Neural progenitor cell (in vitro differentiated cells): ENCODE measurements around the gene DDX20. TPM values are rescaled to one million over a fixed set of nuclear protein-coding genes. Genes with fewer than 3 reads are reported as not detected.
"Not testable (repeated sequence)": the region's sequence is repeated elsewhere in the genome, so short reads cannot be mapped to it uniquely, and the experiment has no call there.

Experiments used
- DNase-seq: peaks from one replicate; pipeline ENCODE4 v3.0.0-alpha.2; 2016; ENCODE audit warnings: low spot score
- H2AFZ ChIP-seq: fragments of 200-600 bp; sonication (generic); replicated peaks from 2 replicates; pipeline ENCODE4 v1.6.1; 2016; ENCODE audit warnings: antibody characterized with exemption
- H3F3A ChIP-seq: fragments of 200-600 bp; sonication (generic); 2 replicates; pipeline ENCODE4 v1.6.1; 2016; ENCODE audit warnings: antibody characterized with exemption, low read depth
- H3K27ac ChIP-seq: fragments of 200-600 bp; sonication (generic); 2 replicates; pipeline ENCODE4 v1.5.1; 2016; ENCODE audit warnings: mild to moderate bottlenecking
- H3K27me3 ChIP-seq: fragments of 200-600 bp; sonication (generic); 2 replicates; pipeline ENCODE4 v1.6.1; 2016; ENCODE audit warnings: mild to moderate bottlenecking, moderate library complexity
- H3K36me3 ChIP-seq: fragments of 200-600 bp; sonication (generic); 2 replicates; pipeline ENCODE4 v1.5.1; 2016
- H3K4me1 ChIP-seq: fragments of 200-600 bp; sonication (generic); 2 replicates; pipeline ENCODE4 v1.6.1; 2016; ENCODE audit warnings: mixed run types
- H3K4me2 ChIP-seq: fragments of 200-600 bp; sonication (generic); 2 replicates; pipeline ENCODE4 v1.6.1; 2016
- H3K4me3 ChIP-seq: fragments of 200-600 bp; sonication (generic); 2 replicates; pipeline ENCODE4 v1.5.1; 2016
- H3K79me2 ChIP-seq: fragments of 200-600 bp; sonication (generic); 2 replicates; pipeline ENCODE4 v1.6.1; 2016; ENCODE audit warnings: low read depth
- H3K9ac ChIP-seq: fragments of 200-600 bp; sonication (generic); 2 replicates; pipeline ENCODE4 v1.6.1; 2016
- H3K9me3 ChIP-seq: fragments of 200-600 bp; sonication (generic); 2 replicates; pipeline ENCODE4 v1.5.1; 2016; ENCODE audit warnings: low read depth
- H4K20me1 ChIP-seq: fragments of 200-600 bp; sonication (generic); 2 replicates; pipeline ENCODE4 v1.6.1; 2016; ENCODE audit warnings: low read depth
- H3K27ac Mint-ChIP-seq: 3 replicates; pipeline ENCODE4 v1.8.0; 2021; ENCODE audit warnings: mixed read lengths
- H3K27me3 Mint-ChIP-seq: 2 replicates; pipeline ENCODE4 v1.8.0; 2022; ENCODE audit warnings: low read depth, mild to moderate bottlenecking, inconsistent platforms, moderate library complexity, mixed read lengths; ENCODE audit not compliant: insufficient read depth
- H3K36me3 Mint-ChIP-seq: 3 replicates; pipeline ENCODE4 v1.8.0; 2021; ENCODE audit warnings: mixed read lengths
- H3K4me1 Mint-ChIP-seq: 3 replicates; pipeline ENCODE4 v1.8.0; 2021; ENCODE audit warnings: mixed read lengths
- H3K4me3 Mint-ChIP-seq: 3 replicates; pipeline ENCODE4 v1.8.0; 2021; ENCODE audit warnings: mild to moderate bottlenecking, moderate library complexity, mixed read lengths
- H3K9me3 Mint-ChIP-seq: 3 replicates; pipeline ENCODE4 v1.8.0; 2020; ENCODE audit warnings: mixed read lengths
- CTCF ChIP-seq: fragments of 200-600 bp; sonication (generic); IDR thresholded peaks from 2 replicates; pipeline ENCODE4 v1.5.1; 2017; ENCODE audit warnings: antibody characterized with exemption, mild to moderate bottlenecking
- EZH2 ChIP-seq: fragments of 200-600 bp; sonication (generic); IDR thresholded peaks from 2 replicates; pipeline ENCODE4 v1.6.1; 2017; ENCODE audit warnings: antibody characterized with exemption, mild to moderate bottlenecking, moderate library complexity
- EZH2phosphoT487 ChIP-seq: fragments of 200-600 bp; sonication (generic); IDR thresholded peaks from 2 replicates; pipeline ENCODE4 v1.6.1; 2017; ENCODE audit warnings: antibody characterized with exemption
- total RNA-seq: library from RNA; depleted of rRNA; stranded (reverse); fragments of >200 nt; gene quantifications from 2 replicates; pipeline ENCODE4 v1.2.3, GENCODE V29; 2015; ENCODE audit warnings: low replicate concordance

Gene DDX20
- total RNA-seq, 1 donor from 2014 or later, result 30.4 TPM

- Mint-ChIP-seq H3K27ac (no peak overlapping the region), H3K9me3 (peaks cover 3% of the 10 kb centered on the region), H3K4me1 (peaks cover 6% of the 10 kb centered on the region), H3K27me3 (peaks cover 2% of the 10 kb centered on the region), H3K4me3 (no peak overlapping the region), H3K36me3 (no peaks in the 10 kb centered on the region)
- TF ChIP-seq EZH2phosphoT487 (no peak), CTCF (no peak), EZH2 (no peak)
- Histone ChIP-seq H3K36me3 (no peaks in the 10 kb centered on the region), H3F3A (no peaks in the 10 kb centered on the region), H3K4me3 (no peak overlapping the region), H3K9ac (no peak overlapping the region), H2AFZ (no peak overlapping the region), H3K4me1 (peaks cover 3% of the 10 kb centered on the region), H3K9me3 (no peaks in the 10 kb centered on the region), H3K4me2 (no peak overlapping the region), H3K27ac (no peak overlapping the region), H4K20me1 (no peaks in the 10 kb centered on the region), H3K79me2 (no peaks in the 10 kb centered on the region), H3K27me3 (no peaks in the 10 kb centered on the region)
- DNase-seq, result no peak
Measured at GRCh38 chr1:111798580-111798979, 42.9 kb downstream of the DDX20 start.

GRCh38 chr1:111799722-111800121 is 44.0 kb downstream of the DDX20 start:
- H3K4me1 Mint-ChIP-seq, result peaks cover 13% of the 10 kb centered on the region
- not testable (repeated sequence) for H3K4me1 ChIP-seq, H3K9ac ChIP-seq, H3K27me3 ChIP-seq, H3K36me3 ChIP-seq, H3K4me3 Mint-ChIP-seq, DNase-seq, H3K36me3 Mint-ChIP-seq, H4K20me1 ChIP-seq, H3K4me2 ChIP-seq, H3K9me3 Mint-ChIP-seq, H3K79me2 ChIP-seq, H3K27me3 Mint-ChIP-seq, H2AFZ ChIP-seq, H3F3A ChIP-seq, H3K4me3 ChIP-seq, H3K27ac ChIP-seq, H3K9me3 ChIP-seq
- peak overlapping the region; percentile 33 for H3K27ac Mint-ChIP-seq

GRCh38 chr1:111801071-111801850 is 45.6 kb downstream of the DDX20 start:
- DNase-seq, result peak; percentile 26
- peaks cover 13% of the 10 kb centered on the region for H3K4me1 Mint-ChIP-seq
- H2AFZ ChIP-seq, result no peak overlapping the region

More at GRCh38 chr1:111801071-111801850, 45.6 kb downstream of the DDX20 start:
- Histone ChIP-seq H3K9me3 (no peaks in the 10 kb centered on the region), H3K27me3 (no peaks in the 10 kb centered on the region), H3K4me3 (no peak overlapping the region), H3K79me2 (no peaks in the 10 kb centered on the region), H3F3A (no peaks in the 10 kb centered on the region), H3K9ac (no peak overlapping the region), H3K27ac (no peak overlapping the region), H3K4me2 (no peak overlapping the region), H4K20me1 (no peaks in the 10 kb centered on the region), H3K4me1 (no peaks in the 10 kb centered on the region), H3K36me3 (no peaks in the 10 kb centered on the region)
- H3K36me3 Mint-ChIP-seq, result no peaks in the 10 kb centered on the region
- H3K4me3 Mint-ChIP-seq, result no peak overlapping the region
- peak; percentile 14 for TF ChIP-seq CTCF
- TF ChIP-seq EZH2phosphoT487, result no peak
- peaks cover 4% of the 10 kb centered on the region for H3K27me3 Mint-ChIP-seq
- no peak overlapping the region for H3K27ac Mint-ChIP-seq
- H3K9me3 Mint-ChIP-seq, result peaks cover 3% of the 10 kb centered on the region
